ENCODE data around the gene RIN1. TPM values are rescaled to one million over a fixed set of nuclear protein-coding genes. Genes with fewer than 3 reads are reported as not detected.

The RIN1 gene
- total and polyA plus RNA-seq, 9 of the 15 experiments (the other 6 are each of a cell fraction or from before 2014, with no cell fraction given): 0.01 to 1.2 (median 0.45) TPM; not detected in 1

DNA sequence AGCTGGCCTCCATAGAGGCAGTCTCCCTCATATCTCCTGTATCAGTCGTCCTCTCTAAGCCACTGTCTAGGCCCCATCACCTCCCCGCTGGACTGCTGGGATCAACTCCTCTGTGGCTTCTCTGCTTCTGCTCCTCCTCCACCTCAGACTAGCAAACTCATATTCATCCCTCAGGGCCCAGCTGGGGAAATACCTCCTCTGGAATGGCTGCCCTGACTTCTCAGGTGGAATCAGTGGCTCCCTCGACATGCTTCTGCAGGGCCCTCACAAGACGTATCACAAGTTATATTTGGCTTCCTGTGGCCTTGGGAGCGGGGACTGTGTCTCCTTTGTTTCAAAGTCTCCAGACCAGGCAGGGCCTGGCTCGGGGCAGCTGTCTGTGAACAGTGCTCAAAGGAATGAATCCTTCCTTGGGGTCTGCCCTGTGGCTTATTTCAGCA is 25.3 kb upstream of the RIN1 start (continued):
- TF ChIP-seq, protein P1, sequence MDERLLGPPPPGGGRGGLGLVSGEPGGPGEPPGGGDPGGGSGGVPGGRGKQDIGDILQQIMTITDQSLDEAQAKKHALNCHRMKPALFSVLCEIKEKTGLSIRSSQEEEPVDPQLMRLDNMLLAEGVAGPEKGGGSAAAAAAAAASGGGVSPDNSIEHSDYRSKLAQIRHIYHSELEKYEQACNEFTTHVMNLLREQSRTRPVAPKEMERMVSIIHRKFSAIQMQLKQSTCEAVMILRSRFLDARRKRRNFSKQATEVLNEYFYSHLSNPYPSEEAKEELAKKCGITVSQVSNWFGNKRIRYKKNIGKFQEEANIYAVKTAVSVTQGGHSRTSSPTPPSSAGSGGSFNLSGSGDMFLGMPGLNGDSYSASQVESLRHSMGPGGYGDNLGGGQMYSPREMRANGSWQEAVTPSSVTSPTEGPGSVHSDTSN (CRISPR knock-in tag; IDR thresholded peaks at IDR 0.05; ENCODE audit: low read depth): no peak
- TF ChIP-seq, protein P1 (tag; conservative IDR thresholded peaks at IDR 0.05; ENCODE audit: low read depth): no peak
- TF ChIP-seq, protein P2, sequence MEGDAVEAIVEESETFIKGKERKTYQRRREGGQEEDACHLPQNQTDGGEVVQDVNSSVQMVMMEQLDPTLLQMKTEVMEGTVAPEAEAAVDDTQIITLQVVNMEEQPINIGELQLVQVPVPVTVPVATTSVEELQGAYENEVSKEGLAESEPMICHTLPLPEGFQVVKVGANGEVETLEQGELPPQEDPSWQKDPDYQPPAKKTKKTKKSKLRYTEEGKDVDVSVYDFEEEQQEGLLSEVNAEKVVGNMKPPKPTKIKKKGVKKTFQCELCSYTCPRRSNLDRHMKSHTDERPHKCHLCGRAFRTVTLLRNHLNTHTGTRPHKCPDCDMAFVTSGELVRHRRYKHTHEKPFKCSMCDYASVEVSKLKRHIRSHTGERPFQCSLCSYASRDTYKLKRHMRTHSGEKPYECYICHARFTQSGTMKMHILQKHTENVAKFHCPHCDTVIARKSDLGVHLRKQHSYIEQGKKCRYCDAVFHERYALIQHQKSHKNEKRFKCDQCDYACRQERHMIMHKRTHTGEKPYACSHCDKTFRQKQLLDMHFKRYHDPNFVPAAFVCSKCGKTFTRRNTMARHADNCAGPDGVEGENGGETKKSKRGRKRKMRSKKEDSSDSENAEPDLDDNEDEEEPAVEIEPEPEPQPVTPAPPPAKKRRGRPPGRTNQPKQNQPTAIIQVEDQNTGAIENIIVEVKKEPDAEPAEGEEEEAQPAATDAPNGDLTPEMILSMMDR (IDR thresholded peaks at IDR 0.05 in 2 of 3, conservative IDR thresholded peaks at IDR 0.05 in 1 of 3; ENCODE audit: insufficient read depth in 2 of 3, low read depth in 1 of 3, low read length in 3 of 3): no peak
- TF ChIP-seq MYC (IDR thresholded peaks at IDR 0.05; ENCODE audit: low read depth, low read length) (peak; percentile 23; the same call in 1 of the 2 replicates), MYC (CRISPR knock-in tag; IDR thresholded peaks at IDR 0.05; ENCODE audit: borderline replicate concordance, low read depth) (no peak), DDX20 (tag; IDR thresholded peaks at IDR 0.05; ENCODE audit: low read depth) (no peak), PHB (CRISPR knock-in tag; IDR thresholded peaks at IDR 0.05) (no peak), SREBF2 (CRISPR knock-in tag; IDR thresholded peaks at IDR 0.05) (no peak), ZNF75A (CRISPR knock-in tag; IDR thresholded peaks at IDR 0.05) (no peak), SIN3A (IDR thresholded peaks at IDR 0.05; ENCODE audit: borderline replicate concordance in 2 of 2, control insufficient read depth in 1 of 2, low read depth in 2 of 2, low read length in 2 of 2) (no peak), ZFPM2 (CRISPR knock-in tag; IDR thresholded peaks at IDR 0.05) (no peak), RNF2 (IDR thresholded peaks at IDR 0.05) (no peak), CCAR2 (IDR thresholded peaks at IDR 0.05; ENCODE audit: low read depth, low read length) (no peak), TAL1 (IDR thresholded peaks at IDR 0.05) (no peak), RUNX1 (IDR thresholded peaks at IDR 0.05; ENCODE audit: low read depth) (no peak), ARID2 (IDR thresholded peaks at IDR 0.05) (no peak)
- TF ChIP-seq, protein P3, sequence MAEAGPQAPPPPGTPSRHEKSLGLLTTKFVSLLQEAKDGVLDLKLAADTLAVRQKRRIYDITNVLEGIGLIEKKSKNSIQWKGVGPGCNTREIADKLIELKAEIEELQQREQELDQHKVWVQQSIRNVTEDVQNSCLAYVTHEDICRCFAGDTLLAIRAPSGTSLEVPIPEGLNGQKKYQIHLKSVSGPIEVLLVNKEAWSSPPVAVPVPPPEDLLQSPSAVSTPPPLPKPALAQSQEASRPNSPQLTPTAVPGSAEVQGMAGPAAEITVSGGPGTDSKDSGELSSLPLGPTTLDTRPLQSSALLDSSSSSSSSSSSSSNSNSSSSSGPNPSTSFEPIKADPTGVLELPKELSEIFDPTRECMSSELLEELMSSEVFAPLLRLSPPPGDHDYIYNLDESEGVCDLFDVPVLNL (CRISPR knock-in tag; IDR thresholded peaks at IDR 0.05; ENCODE audit: low read depth): no peak
- TF ChIP-seq, protein P4, sequence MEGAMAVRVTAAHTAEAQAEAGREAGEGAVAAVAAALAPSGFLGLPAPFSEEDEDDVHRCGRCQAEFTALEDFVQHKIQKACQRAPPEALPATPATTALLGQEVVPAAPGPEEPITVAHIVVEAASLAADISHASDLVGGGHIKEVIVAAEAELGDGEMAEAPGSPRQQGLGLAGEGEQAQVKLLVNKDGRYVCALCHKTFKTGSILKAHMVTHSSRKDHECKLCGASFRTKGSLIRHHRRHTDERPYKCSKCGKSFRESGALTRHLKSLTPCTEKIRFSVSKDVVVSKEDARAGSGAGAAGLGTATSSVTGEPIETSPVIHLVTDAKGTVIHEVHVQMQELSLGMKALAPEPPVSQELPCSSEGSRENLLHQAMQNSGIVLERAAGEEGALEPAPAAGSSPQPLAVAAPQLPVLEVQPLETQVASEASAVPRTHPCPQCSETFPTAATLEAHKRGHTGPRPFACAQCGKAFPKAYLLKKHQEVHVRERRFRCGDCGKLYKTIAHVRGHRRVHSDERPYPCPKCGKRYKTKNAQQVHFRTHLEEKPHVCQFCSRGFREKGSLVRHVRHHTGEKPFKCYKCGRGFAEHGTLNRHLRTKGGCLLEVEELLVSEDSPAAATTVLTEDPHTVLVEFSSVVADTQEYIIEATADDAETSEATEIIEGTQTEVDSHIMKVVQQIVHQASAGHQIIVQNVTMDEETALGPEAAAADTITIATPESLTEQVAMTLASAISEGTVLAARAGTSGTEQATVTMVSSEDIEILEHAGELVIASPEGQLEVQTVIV (CRISPR knock-in tag; IDR thresholded peaks at IDR 0.05; ENCODE audit: borderline replicate concordance): no peak
- TF ChIP-seq, protein P5, sequence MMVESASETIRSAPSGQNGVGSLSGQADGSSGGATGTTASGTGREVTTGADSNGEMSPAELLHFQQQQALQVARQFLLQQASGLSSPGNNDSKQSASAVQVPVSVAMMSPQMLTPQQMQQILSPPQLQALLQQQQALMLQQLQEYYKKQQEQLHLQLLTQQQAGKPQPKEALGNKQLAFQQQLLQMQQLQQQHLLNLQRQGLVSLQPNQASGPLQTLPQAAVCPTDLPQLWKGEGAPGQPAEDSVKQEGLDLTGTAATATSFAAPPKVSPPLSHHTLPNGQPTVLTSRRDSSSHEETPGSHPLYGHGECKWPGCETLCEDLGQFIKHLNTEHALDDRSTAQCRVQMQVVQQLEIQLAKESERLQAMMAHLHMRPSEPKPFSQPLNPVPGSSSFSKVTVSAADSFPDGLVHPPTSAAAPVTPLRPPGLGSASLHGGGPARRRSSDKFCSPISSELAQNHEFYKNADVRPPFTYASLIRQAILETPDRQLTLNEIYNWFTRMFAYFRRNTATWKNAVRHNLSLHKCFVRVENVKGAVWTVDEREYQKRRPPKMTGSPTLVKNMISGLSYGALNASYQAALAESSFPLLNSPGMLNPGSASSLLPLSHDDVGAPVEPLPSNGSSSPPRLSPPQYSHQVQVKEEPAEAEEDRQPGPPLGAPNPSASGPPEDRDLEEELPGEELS (CRISPR knock-in tag; IDR thresholded peaks at IDR 0.05; ENCODE audit: borderline replicate concordance): no peak

Data from K562 (cell line).